NCI-H1092 (cell line): ENCODE data around the gene PIGV.
"Not testable (repeated sequence)": the region's sequence is repeated elsewhere in the genome, so short reads cannot be mapped to it uniquely, and the experiment has no call there.

Source experiments
- DNase-seq: peaks from one replicate; lab custom pipeline; 2025; lab: John Stamatoyannopoulos, UW

Gene PIGV

GRCh38 chr1:26792924-26793323 lies 5.2 kb downstream of the PIGV start:
- DNase-seq: no peak

- DNase-seq: no peak
Measured at GRCh38 chr1:26794391-26794790, 6.6 kb downstream of the PIGV start.

GRCh38 chr1:26797627-26798026 lies 9.9 kb downstream of the PIGV start:
- DNase-seq: no peak

- DNase-seq: peak; percentile 64
Measured at GRCh38 chr1:26799479-26800142, 11.9 kb downstream of the PIGV start.

GRCh38 chr1:26803932-26804331 lies 16.2 kb downstream of the PIGV start:
- not testable (repeated sequence) for DNase-seq

- peak; percentile 63 for DNase-seq
Measured at GRCh38 chr1:26810105-26810504, 22.4 kb downstream of the PIGV start.

- no peak for DNase-seq
Measured at GRCh38 chr1:26811057-26811456, 23.3 kb downstream of the PIGV start.

- DNase-seq: no peak
Measured at GRCh38 chr1:26811708-26812107, 24.0 kb downstream of the PIGV start.

GRCh38 chr1:26814377-26814776 lies 26.6 kb downstream of the PIGV start:
- DNase-seq: no peak

- DNase-seq: no peak
Measured at GRCh38 chr1:26814893-26815292, 27.1 kb downstream of the PIGV start.

- DNase-seq: no peak
Measured at GRCh38 chr1:26820784-26821269, 33.1 kb downstream of the PIGV start.

GRCh38 chr1:26822737-26823395 lies 35.1 kb downstream of the PIGV start:
- no peak for DNase-seq

GRCh38 chr1:26824731-26825130 lies 37.0 kb downstream of the PIGV start:
- DNase-seq: no peak

GRCh38 chr1:26826261-26827105 lies 38.7 kb downstream of the PIGV start, which contains the start of gene ZDHHC18:
ZDHHC18 (plus strand) TSS chr1:26826688; CDS start chr1:26826805, 117 bp downstream.
- DNase-seq: peak; percentile 64

- DNase-seq: no peak
Measured at GRCh38 chr1:26827106-26827604, 39.4 kb downstream of the PIGV start.

- no peak for DNase-seq
Measured at GRCh38 chr1:26827663-26828062, 39.9 kb downstream of the PIGV start.

GRCh38 chr1:26828411-26828991 lies 40.8 kb downstream of the PIGV start:
- DNase-seq: no peak

- no peak for DNase-seq
Measured at GRCh38 chr1:26829184-26829911, 41.6 kb downstream of the PIGV start.

- no peak for DNase-seq
Measured at GRCh38 chr1:26831059-26831458, 43.3 kb downstream of the PIGV start.

- DNase-seq: no peak
Measured at GRCh38 chr1:26831546-26832248, 43.9 kb downstream of the PIGV start.
